Left kidney (tissue), 2 donors: ENCODE measurements around the gene FAM111A. TPM values are rescaled to one million over a fixed set of nuclear protein-coding genes. Genes with fewer than 3 reads are reported as not detected.

Experiments used
- DNase-seq: peaks from one replicate; pipeline ENCODE4 v3.0.0-alpha.2; 2013
- polyA plus RNA-seq: library from polyadenylated mRNA; unstranded; fragments of 120-200 nt; gene quantifications from one replicate; pipeline ENCODE4 v1.2.1, GENCODE V29; 2013; ENCODE audit not compliant: insufficient read length

FAM111A gene
- polyA plus RNA-seq, 1 donor: 99.3 TPM

GRCh38 chr11:59199546-59200422 is 57.1 kb downstream of the FAM111A start:
- DNase-seq: no peak

- DNase-seq: no peak
Observed at GRCh38 chr11:59200423-59200746, 57.7 kb downstream of the FAM111A start.

DNA sequence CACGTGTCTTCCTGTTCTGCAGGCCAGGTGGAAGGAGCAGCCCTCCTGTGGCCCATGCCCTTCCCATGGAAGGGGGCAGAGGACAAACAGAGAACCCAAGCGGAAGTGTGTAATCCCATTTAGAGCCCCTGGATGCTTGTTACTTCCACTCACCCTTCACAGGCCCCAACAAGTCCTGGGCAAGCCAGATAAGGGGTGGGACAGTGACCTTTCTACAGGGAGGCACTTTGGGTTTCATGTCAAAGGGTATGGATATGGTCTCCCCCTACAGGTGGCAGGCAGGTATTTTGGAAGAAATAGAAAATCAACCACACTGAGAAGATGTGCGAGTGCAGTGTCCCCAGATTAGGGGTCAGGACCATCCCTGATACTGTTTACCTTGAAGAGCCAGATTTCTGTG is 58.7 kb downstream of the FAM111A start:
- DNase-seq: no peak

Other genes starting within 250 kb of the FAM111A start
- gene GLYATL1, start 203.4 kb upstream of the FAM111A start, polyA plus RNA-seq: 196 TPM
- gene GLYATL1B, start 56.5 kb upstream of the FAM111A start, polyA plus RNA-seq: not detected
- gene FAM111B, start 35.6 kb upstream of the FAM111A start, polyA plus RNA-seq: 20.3 TPM
- gene DTX4, start 29.3 kb downstream of the FAM111A start, polyA plus RNA-seq: 45.9 TPM
- gene MPEG1, start 70.1 kb downstream of the FAM111A start, polyA plus RNA-seq: 6.8 TPM
- not detected for gene OR5AN1, start 216.0 kb downstream of the FAM111A start, polyA plus RNA-seq